Liver (tissue), 9 donors: Measurements from ENCODE around the gene CEACAM6. TPM values are rescaled to one million over a fixed set of nuclear protein-coding genes. Genes with fewer than 3 reads are reported as not detected.

Source experiments
- DNase-seq: peaks from one replicate; pipeline ENCODE4 v3.0.0-alpha.2; 2017; ENCODE audit warnings: low spot score
- H3K27ac ChIP-seq, 2 donors: one replicate each; pipeline ENCODE4 v1.7.0; 2013; ENCODE audit warnings: inconsistent platforms in 2 of 2, low read length in 2 of 2, control low read depth in 1 of 2, low read depth in 1 of 2, mild to moderate bottlenecking in 1 of 2
- H3K27me3 ChIP-seq, 4 donors: one replicate each; pipeline versions ENCODE4 v1.6.1 to v1.7.0; 2013; ENCODE audit warnings: low read length in 3 of 4, inconsistent platforms in 1 of 4, mild to moderate bottlenecking in 1 of 4, moderate library complexity in 1 of 4; ENCODE audit not compliant: control insufficient read depth in 4 of 4, insufficient read depth in 4 of 4
- H3K36me3 ChIP-seq, 4 donors: one replicate each; pipeline versions ENCODE4 v1.6.1 to v1.7.0; 2013; ENCODE audit warnings: low read length in 3 of 4, mild to moderate bottlenecking in 3 of 4, low read depth in 1 of 4, moderate library complexity in 1 of 4; ENCODE audit not compliant: control insufficient read depth in 4 of 4, insufficient read depth in 3 of 4
- H3K4me1 ChIP-seq, 4 donors: one replicate each; pipeline versions ENCODE4 v1.6.1 to v1.7.0; 2013; ENCODE audit warnings: low read length in 3 of 4, mild to moderate bottlenecking in 3 of 4, moderate library complexity in 1 of 4; ENCODE audit not compliant: control insufficient read depth in 4 of 4, insufficient read depth in 4 of 4
- H3K4me3 ChIP-seq, 3 donors: one replicate each; pipeline versions ENCODE4 v1.6.1 to v1.7.0; 2013; ENCODE audit warnings: low read length in 3 of 3, control low read depth in 1 of 3, low read depth in 1 of 3, mild to moderate bottlenecking in 1 of 3
- H3K9ac ChIP-seq, 2 donors: one replicate each; pipeline ENCODE4 v1.7.0; 2013; ENCODE audit warnings: low read length in 2 of 2, mild to moderate bottlenecking in 2 of 2, moderate library complexity in 2 of 2, control low read depth in 1 of 2, low read depth in 1 of 2
- H3K9me3 ChIP-seq, 4 donors: one replicate each; pipeline versions ENCODE4 v1.6.1 to v1.7.0; 2013; ENCODE audit warnings: low read length in 3 of 4; ENCODE audit not compliant: control insufficient read depth in 4 of 4
- ATF3 ChIP-seq: IDR thresholded peaks from 2 replicates; pipeline ENCODE4 v1.6.1; 2016; ENCODE audit warnings: antibody characterized with exemption
- EGR1 ChIP-seq, 2 donors: IDR thresholded peaks; 2 replicates each; pipeline ENCODE4 v1.6.1; 2016 to 2018; ENCODE audit warnings: antibody characterized with exemption in 2 of 2, low read depth in 2 of 2
- FOXA1 ChIP-seq: IDR thresholded peaks from 2 replicates; pipeline ENCODE4 v1.6.1; 2016; ENCODE audit warnings: antibody characterized with exemption
- FOXA2 ChIP-seq: IDR thresholded peaks from 2 replicates; pipeline ENCODE4 v1.6.1; 2016; ENCODE audit warnings: antibody characterized with exemption
- HNF4A ChIP-seq, 2 donors: conservative IDR thresholded peaks; 2 replicates each; pipeline ENCODE4 v1.6.1; 2016; ENCODE audit warnings: antibody characterized with exemption in 2 of 2, mild to moderate bottlenecking in 2 of 2
- NR2F2 ChIP-seq: IDR thresholded peaks from 2 replicates; pipeline ENCODE4 v1.6.1; 2016; ENCODE audit warnings: antibody characterized with exemption
- RAD21 ChIP-seq, 2 donors: IDR thresholded peaks; 2 replicates each; pipeline ENCODE4 v1.6.1; 2016; ENCODE audit warnings: antibody characterized with exemption in 2 of 2, mild to moderate bottlenecking in 2 of 2
- REST ChIP-seq: IDR thresholded peaks from 2 replicates; pipeline ENCODE4 v1.6.1; 2016; ENCODE audit warnings: antibody characterized with exemption, mild to moderate bottlenecking
- RXRA ChIP-seq, 2 donors: IDR thresholded peaks; 2 replicates each; pipeline ENCODE4 v1.6.1; 2017 to 2018; ENCODE audit warnings: antibody characterized with exemption in 2 of 2, mild to moderate bottlenecking in 1 of 2
- SP1 ChIP-seq: IDR thresholded peaks from 2 replicates; pipeline ENCODE4 v1.6.1; 2018; ENCODE audit warnings: antibody characterized with exemption, mild to moderate bottlenecking
- TAF1 ChIP-seq: conservative IDR thresholded peaks from 2 replicates; pipeline ENCODE4 v1.6.1; 2016; ENCODE audit warnings: antibody characterized with exemption, mild to moderate bottlenecking
- YY1 ChIP-seq: IDR thresholded peaks from 2 replicates; pipeline ENCODE4 v1.6.1; 2016; ENCODE audit warnings: antibody characterized with exemption, mild to moderate bottlenecking
- ZBTB33 ChIP-seq: IDR thresholded peaks from 2 replicates; pipeline ENCODE4 v1.6.1; 2016; ENCODE audit warnings: antibody characterized with exemption
- WGBS: extraction: QIAGEN DNeasy Blood & Tissue Kit; methylation state at CpG from one replicate; pipeline ENCODE4 v1.1.7; 2013; 5-methylcytosine and 5-hydroxymethylcytosine counted together
- polyA plus RNA-seq, 2 donors: library from polyadenylated mRNA; stranded (reverse) in 1 of 2; unstranded in 1 of 2; fragments of 200-250 nt in 1 of 2; fragments of >200 nt in 1 of 2; fragmentation: Nextera tagmentation in 1 of 2; extraction: Ambion mirVana in 1 of 2; gene quantifications; one replicate each; pipeline versions ENCODE4 v1.2.1 to v1.2.3, GENCODE V29; 2013 to 2015
- total RNA-seq, 2 donors: library from RNA; depleted of rRNA; stranded (reverse); fragments of >200 nt; gene quantifications; one replicate each; pipeline ENCODE4 v1.2.3, GENCODE V29; 2014
- TF ChIP-seq, protein P1 (sequence below): IDR thresholded peaks from 2 replicates; pipeline ENCODE4 v1.6.1; 2016; ENCODE audit warnings: antibody characterized with exemption
- donor health status: healthy.
- donor health status: healthy.
- donor health status: healthy.
- donor health status: healthy.
- donor health status: healthy.

CEACAM6 gene
- total and polyA plus RNA-seq, 4 donors = 0.08 to 2.4 (median 0.28) TPM; not detected in 1

DNA sequence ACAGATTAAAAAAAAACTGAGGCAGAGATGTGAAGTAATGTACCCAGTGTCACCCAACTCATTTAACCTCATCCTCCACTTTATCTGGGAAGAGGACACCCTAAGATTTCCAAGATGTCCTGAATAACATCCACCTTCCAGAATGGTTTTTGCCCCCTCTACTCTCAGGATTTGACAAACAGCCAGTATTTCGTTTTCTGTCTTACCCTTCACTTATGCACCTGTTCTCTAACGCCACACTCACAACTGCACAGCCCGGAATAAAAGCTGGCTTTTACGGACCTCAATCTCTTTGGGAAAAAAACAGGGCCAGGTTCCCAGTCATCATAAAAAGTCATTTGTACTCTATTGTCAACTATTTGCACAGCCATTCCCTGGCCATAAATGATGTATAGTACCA lies 21.2 kb upstream of the CEACAM6 start:
- H3K4me3 ChIP-seq = no peak overlapping the region
- no peak overlapping the region for H3K27ac ChIP-seq
- H3K9ac ChIP-seq = no peak overlapping the region
- TF ChIP-seq SP1 = no peak
- no peak for TF ChIP-seq TAF1
- no peak for TF ChIP-seq ZBTB33
- TF ChIP-seq, protein P1, sequence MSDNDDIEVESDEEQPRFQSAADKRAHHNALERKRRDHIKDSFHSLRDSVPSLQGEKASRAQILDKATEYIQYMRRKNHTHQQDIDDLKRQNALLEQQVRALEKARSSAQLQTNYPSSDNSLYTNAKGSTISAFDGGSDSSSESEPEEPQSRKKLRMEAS = no peak
- TF ChIP-seq FOXA1 = no peak
- TF ChIP-seq ATF3 = no peak
- no peak for TF ChIP-seq HNF4A (conservative IDR thresholded peaks at IDR 0.05)
- TF ChIP-seq NR2F2 = no peak
- no peak for TF ChIP-seq RAD21 (IDR thresholded peaks at IDR 0.05)
- H3K27me3 ChIP-seq = peaks cover 0 to 10% (median 2%) of the 10 kb centered on the region in 4 donors
- DNase-seq = no peak
- 65% methylated on average over 4 of the region's 4 CpGs for WGBS
- H3K9me3 ChIP-seq = no peaks in the 10 kb centered on the region
- H3K4me1 ChIP-seq = no peaks in the 10 kb centered on the region
- no peaks in the 10 kb centered on the region for H3K36me3 ChIP-seq

- H3K4me3 ChIP-seq = no peak overlapping the region
- no peak for DNase-seq
These were observed 20.7 kb upstream of the CEACAM6 start for GRCh38 chr19:41734585-41734984.

More at GRCh38 chr19:41734585-41734984, 20.7 kb upstream of the CEACAM6 start:
- Histone ChIP-seq H3K4me1 (no peaks in the 10 kb centered on the region), H3K9me3 (no peaks in the 10 kb centered on the region), H3K27ac (no peak overlapping the region), H3K36me3 (no peaks in the 10 kb centered on the region), H3K9ac (no peak overlapping the region), H3K27me3 (peaks cover 0 to 10% (median 2%) of the 10 kb centered on the region in 4 donors)
- WGBS = 63% methylated on average over 3 of the region's 3 CpGs
- no peak for TF ChIP-seq NR2F2
- TF ChIP-seq EGR1 (IDR thresholded peaks at IDR 0.05; ENCODE audit: low read depth in 2 of 2) = no peak
- no peak for TF ChIP-seq YY1
- TF ChIP-seq FOXA2 = no peak
- no peak for TF ChIP-seq REST
- no peak for TF ChIP-seq RAD21 (IDR thresholded peaks at IDR 0.05)
- no peak for TF ChIP-seq TAF1
- TF ChIP-seq, protein P1 = no peak
- no peak for TF ChIP-seq RXRA (IDR thresholded peaks at IDR 0.05)
- no peak for TF ChIP-seq ZBTB33
- no peak for TF ChIP-seq FOXA1
